ENCODE results near the gene SLC35F1.

GRCh38 chr6:118344014-118344670 lies 437.1 kb downstream of the SLC35F1 start:
- TF ChIP-seq EZH2phosphoT487 (IDR thresholded peaks at IDR 0.05; ENCODE audit: insufficient read depth, low read depth), result no peak
- TF ChIP-seq EZH2 (IDR thresholded peaks at IDR 0.05; ENCODE audit: insufficient read depth, poor library complexity, severe bottlenecking), result no peak
